Thymus (tissue), 11 donors: ENCODE measurements around the gene ZNF662. TPM values are rescaled to one million over a fixed set of nuclear protein-coding genes. Genes with fewer than 3 reads are reported as not detected.
"Not testable (repeated sequence)": the region's sequence is repeated elsewhere in the genome, so short reads cannot be mapped to it uniquely, and the experiment has no call there.

Experiments
- DNase-seq, 9 donors: peaks; one replicate each; pipeline ENCODE4 v3.0.0-alpha.2; 2013; ENCODE audit warnings: low spot score in 9 of 9, low read depth in 6 of 9, missing footprints in 1 of 9
- H3K27ac ChIP-seq, 2 donors: one replicate each; pipeline ENCODE4 v1.5.1; 2013; ENCODE audit warnings: control low read depth in 1 of 2, low read depth in 1 of 2, low read length in 1 of 2, mild to moderate bottlenecking in 1 of 2, moderate library complexity in 1 of 2
- H3K27me3 ChIP-seq, 2 donors: one replicate each; pipeline ENCODE4 v1.5.1; 2013; ENCODE audit warnings: low read length in 1 of 2; ENCODE audit not compliant: control insufficient read depth in 2 of 2, insufficient read depth in 1 of 2
- H3K36me3 ChIP-seq, 2 donors: one replicate each; pipeline ENCODE4 v1.5.1; 2013; ENCODE audit warnings: low read length in 1 of 2, mild to moderate bottlenecking in 1 of 2, moderate library complexity in 1 of 2; ENCODE audit not compliant: control insufficient read depth in 2 of 2, insufficient read depth in 2 of 2
- H3K4me1 ChIP-seq, 2 donors: one replicate each; pipeline ENCODE4 v1.5.1; 2013; ENCODE audit warnings: low read length in 2 of 2; ENCODE audit not compliant: control insufficient read depth in 2 of 2, insufficient read depth in 2 of 2
- H3K4me3 ChIP-seq, 2 donors: one replicate each; pipeline ENCODE4 v1.5.1; 2013; ENCODE audit warnings: low read length in 2 of 2, control low read depth in 1 of 2, mild to moderate bottlenecking in 1 of 2
- H3K9me3 ChIP-seq, 2 donors: one replicate each; pipeline ENCODE4 v1.5.1; 2013; ENCODE audit warnings: low read length in 1 of 2, mild to moderate bottlenecking in 1 of 2; ENCODE audit not compliant: control insufficient read depth in 2 of 2, insufficient read depth in 1 of 2
- WGBS: extraction: QIAGEN DNeasy Blood & Tissue Kit; methylation state at CpG from one replicate; pipeline ENCODE4 v1.1.7; 2013; 5-methylcytosine and 5-hydroxymethylcytosine counted together
- polyA plus RNA-seq: library from polyadenylated mRNA; stranded (reverse); fragments of 200-250 nt; gene quantifications from one replicate; pipeline ENCODE4 v1.2.3, GENCODE V29; 2013
- total RNA-seq: library from RNA; stranded (reverse); fragments of 120-200 nt; gene quantifications from one replicate; pipeline ENCODE4 v1.2.4, GENCODE V29; 2013
- donor health status: healthy.

ZNF662 gene
- total and polyA plus RNA-seq, 2 donors = 2.8 to 5.5 TPM

GRCh38 chr3:42883251-42883930 is 22.6 kb upstream of the ZNF662 start:
- H3K27me3 ChIP-seq = peaks cover 2 to 12% of the 10 kb centered on the region in 2 donors
- not testable (repeated sequence) for DNase-seq, H3K4me3 ChIP-seq, H3K36me3 ChIP-seq, H3K27ac ChIP-seq, H3K9me3 ChIP-seq
- peaks cover 9 to 13% of the 10 kb centered on the region in 2 donors for H3K4me1 ChIP-seq
- 93% methylated on average over 6 of the region's 6 CpGs for WGBS

GRCh38 chr3:42884324-42884723 is 21.6 kb upstream of the ZNF662 start:
- Histone ChIP-seq H3K4me1 (peaks cover 9 to 13% of the 10 kb centered on the region in 2 donors), H3K36me3 (no peaks in the 10 kb centered on the region), H3K4me3 (no peak overlapping the region), H3K27ac (no peak overlapping the region), H3K9me3 (no peaks in the 10 kb centered on the region), H3K27me3 (peaks cover 2 to 7% of the 10 kb centered on the region in 2 donors)
- DNase-seq = no peak
- WGBS = 89% methylated on average over 2 of the region's 2 CpGs

- H3K27me3 ChIP-seq = no peaks in the 10 kb centered on the region
- peaks cover 4 to 5% of the 10 kb centered on the region in 2 donors for H3K4me1 ChIP-seq
- no peak overlapping the region for H3K27ac ChIP-seq
- no peak overlapping the region for H3K4me3 ChIP-seq
- no peaks in the 10 kb centered on the region for H3K36me3 ChIP-seq
- no peaks in the 10 kb centered on the region for H3K9me3 ChIP-seq
- WGBS = 97% methylated on average over 1 of the region's 1 CpG
- DNase-seq = no peak
Observed at GRCh38 chr3:42886294-42886822, 19.6 kb upstream of the ZNF662 start.

GRCh38 chr3:42887084-42887483 is 18.9 kb upstream of the ZNF662 start:
- no peaks in the 10 kb centered on the region for H3K36me3 ChIP-seq
- WGBS = 86% methylated on average over 3 of the region's 3 CpGs
- no peak for DNase-seq
- H3K27ac ChIP-seq = no peak overlapping the region
- no peak overlapping the region for H3K4me3 ChIP-seq
- no peaks in the 10 kb centered on the region for H3K27me3 ChIP-seq
- no peaks in the 10 kb centered on the region for H3K9me3 ChIP-seq
- no peaks in the 10 kb centered on the region for H3K4me1 ChIP-seq

- H3K4me1 ChIP-seq = no peaks in the 10 kb centered on the region
- no peaks in the 10 kb centered on the region for H3K27me3 ChIP-seq
- H3K9me3 ChIP-seq = no peaks in the 10 kb centered on the region
- 96% methylated on average over 2 of the region's 2 CpGs for WGBS
- DNase-seq = no peak
- H3K4me3 ChIP-seq = no peak overlapping the region
- no peak overlapping the region for H3K27ac ChIP-seq
- no peaks in the 10 kb centered on the region for H3K36me3 ChIP-seq
Observed at GRCh38 chr3:42891042-42891441, 14.9 kb upstream of the ZNF662 start.

GRCh38 chr3:42892169-42892568 is 13.8 kb upstream of the ZNF662 start:
- WGBS = 94% methylated on average over 1 of the region's 1 CpG
- Histone ChIP-seq H3K27ac (no peak overlapping the region), H3K4me3 (no peak overlapping the region), H3K36me3 (no peaks in the 10 kb centered on the region), H3K4me1 (no peaks in the 10 kb centered on the region), H3K27me3 (no peaks in the 10 kb centered on the region), H3K9me3 (no peaks in the 10 kb centered on the region)
- DNase-seq = no peak

- Histone ChIP-seq H3K27me3 (no peaks in the 10 kb centered on the region), H3K36me3 (no peaks in the 10 kb centered on the region), H3K27ac (no peak overlapping the region), H3K9me3 (no peaks in the 10 kb centered on the region), H3K4me3 (no peak overlapping the region), H3K4me1 (no peaks in the 10 kb centered on the region)
- 96% methylated on average over 1 of the region's 1 CpG for WGBS
- DNase-seq = no peak
Observed at GRCh38 chr3:42892807-42893206, 13.1 kb upstream of the ZNF662 start.

- Histone ChIP-seq H3K27ac (no peak overlapping the region), H3K27me3 (no peaks in the 10 kb centered on the region), H3K4me1 (no peaks in the 10 kb centered on the region), H3K36me3 (no peaks in the 10 kb centered on the region), H3K4me3 (no peak overlapping the region), H3K9me3 (no peaks in the 10 kb centered on the region)
- WGBS = 92% methylated on average over 3 of the region's 3 CpGs
- no peak for DNase-seq
Observed at GRCh38 chr3:42894698-42895579, 11.0 kb upstream of the ZNF662 start.

- no peak overlapping the region for H3K27ac ChIP-seq
- H3K4me1 ChIP-seq = no peaks in the 10 kb centered on the region
- no peaks in the 10 kb centered on the region for H3K27me3 ChIP-seq
- DNase-seq = no peak
- H3K4me3 ChIP-seq = no peak overlapping the region
- no peaks in the 10 kb centered on the region for H3K9me3 ChIP-seq
- H3K36me3 ChIP-seq = no peaks in the 10 kb centered on the region
Observed at GRCh38 chr3:42895580-42895868, 10.4 kb upstream of the ZNF662 start.
